Measurements from ENCODE around the gene SLC6A12.

- no peak for TF ChIP-seq POLR2A (conservative IDR thresholded peaks at IDR 0.05)
- no peak for TF ChIP-seq GABPA (tag; conservative IDR thresholded peaks at IDR 0.05; ENCODE audit: low read depth)
- TF ChIP-seq, protein P1, sequence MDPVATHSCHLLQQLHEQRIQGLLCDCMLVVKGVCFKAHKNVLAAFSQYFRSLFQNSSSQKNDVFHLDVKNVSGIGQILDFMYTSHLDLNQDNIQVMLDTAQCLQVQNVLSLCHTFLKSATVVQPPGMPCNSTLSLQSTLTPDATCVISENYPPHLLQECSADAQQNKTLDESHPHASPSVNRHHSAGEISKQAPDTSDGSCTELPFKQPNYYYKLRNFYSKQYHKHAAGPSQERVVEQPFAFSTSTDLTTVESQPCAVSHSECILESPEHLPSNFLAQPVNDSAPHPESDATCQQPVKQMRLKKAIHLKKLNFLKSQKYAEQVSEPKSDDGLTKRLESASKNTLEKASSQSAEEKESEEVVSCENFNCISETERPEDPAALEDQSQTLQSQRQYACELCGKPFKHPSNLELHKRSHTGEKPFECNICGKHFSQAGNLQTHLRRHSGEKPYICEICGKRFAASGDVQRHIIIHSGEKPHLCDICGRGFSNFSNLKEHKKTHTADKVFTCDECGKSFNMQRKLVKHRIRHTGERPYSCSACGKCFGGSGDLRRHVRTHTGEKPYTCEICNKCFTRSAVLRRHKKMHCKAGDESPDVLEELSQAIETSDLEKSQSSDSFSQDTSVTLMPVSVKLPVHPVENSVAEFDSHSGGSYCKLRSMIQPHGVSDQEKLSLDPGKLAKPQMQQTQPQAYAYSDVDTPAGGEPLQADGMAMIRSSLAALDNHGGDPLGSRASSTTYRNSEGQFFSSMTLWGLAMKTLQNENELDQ (CRISPR knock-in tag; IDR thresholded peaks at IDR 0.05; ENCODE audit: borderline replicate concordance): no peak
- TF ChIP-seq MEF2D (tag; conservative IDR thresholded peaks at IDR 0.05; ENCODE audit: low read depth): no peak
Observed at GRCh38 chr12:234891-235415, 21.0 kb upstream of the SLC6A12 start.
